Measurements from ENCODE around the gene MGMT.

DNA sequence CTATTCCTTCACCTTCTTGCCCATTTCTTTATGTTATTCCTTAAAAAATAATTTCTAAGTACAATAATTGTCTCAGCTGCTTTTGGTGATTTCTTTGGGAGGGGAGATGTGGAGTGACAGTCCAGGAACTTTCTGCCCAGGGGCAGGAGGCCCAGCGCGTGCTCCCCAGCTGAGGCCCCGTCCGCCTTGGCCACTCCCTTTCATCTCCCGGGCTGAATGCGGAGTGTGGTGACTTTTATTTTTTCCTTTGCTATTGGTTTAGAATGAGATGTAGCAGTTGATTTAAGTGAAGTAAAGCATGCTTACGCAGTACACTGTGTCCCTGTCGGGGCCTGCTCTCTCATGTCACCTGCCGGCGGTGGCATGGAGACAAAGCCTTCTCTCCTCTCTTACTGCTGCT is 141.6 kb downstream of the MGMT start:
- TF ChIP-seq, protein P1, sequence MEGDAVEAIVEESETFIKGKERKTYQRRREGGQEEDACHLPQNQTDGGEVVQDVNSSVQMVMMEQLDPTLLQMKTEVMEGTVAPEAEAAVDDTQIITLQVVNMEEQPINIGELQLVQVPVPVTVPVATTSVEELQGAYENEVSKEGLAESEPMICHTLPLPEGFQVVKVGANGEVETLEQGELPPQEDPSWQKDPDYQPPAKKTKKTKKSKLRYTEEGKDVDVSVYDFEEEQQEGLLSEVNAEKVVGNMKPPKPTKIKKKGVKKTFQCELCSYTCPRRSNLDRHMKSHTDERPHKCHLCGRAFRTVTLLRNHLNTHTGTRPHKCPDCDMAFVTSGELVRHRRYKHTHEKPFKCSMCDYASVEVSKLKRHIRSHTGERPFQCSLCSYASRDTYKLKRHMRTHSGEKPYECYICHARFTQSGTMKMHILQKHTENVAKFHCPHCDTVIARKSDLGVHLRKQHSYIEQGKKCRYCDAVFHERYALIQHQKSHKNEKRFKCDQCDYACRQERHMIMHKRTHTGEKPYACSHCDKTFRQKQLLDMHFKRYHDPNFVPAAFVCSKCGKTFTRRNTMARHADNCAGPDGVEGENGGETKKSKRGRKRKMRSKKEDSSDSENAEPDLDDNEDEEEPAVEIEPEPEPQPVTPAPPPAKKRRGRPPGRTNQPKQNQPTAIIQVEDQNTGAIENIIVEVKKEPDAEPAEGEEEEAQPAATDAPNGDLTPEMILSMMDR (IDR thresholded peaks at IDR 0.05): no peak
- no peak for TF ChIP-seq POLR2AphosphoS5 (IDR thresholded peaks at IDR 0.05)
- no peak for TF ChIP-seq EP300 (IDR thresholded peaks at IDR 0.05)
